ENCODE measurements around the gene HACE1. TPM values are rescaled to one million over a fixed set of nuclear protein-coding genes. Genes with fewer than 3 reads are reported as not detected.
"Not testable (repeated sequence)": the region's sequence is repeated elsewhere in the genome, so short reads cannot be mapped to it uniquely, and the experiment has no call there.

The HACE1 gene
- total and polyA plus RNA-seq, 8 donors = 10.1 to 27.0 (median 24.0) TPM

GRCh38 chr6:104843229-104843628 is 16.5 kb downstream of the HACE1 start:
- no peak for DNase-seq
- no peaks in the 10 kb centered on the region for H3K4me1 ChIP-seq
- ATAC-seq = no peak
- H3K9me3 ChIP-seq = no peaks in the 10 kb centered on the region
- no peak overlapping the region for H3K27ac ChIP-seq
- no peaks in the 10 kb centered on the region for H3K27me3 ChIP-seq
- H3K4me3 ChIP-seq = no peak overlapping the region
- no peak for TF ChIP-seq CTCF (IDR thresholded peaks at IDR 0.05)
- intact Hi-C loops (cut with DNase I) = no loop called here
- peaks cover 0 to 38% of the 10 kb centered on the region in 2 donors for H3K36me3 ChIP-seq

- no peak for ATAC-seq
- no peak for TF ChIP-seq CTCF (IDR thresholded peaks at IDR 0.05)
- intact Hi-C loops (cut with DNase I) = no loop called here
- no peaks in the 10 kb centered on the region for H3K4me1 ChIP-seq
- no peak overlapping the region for H3K27ac ChIP-seq
- H3K9me3 ChIP-seq = no peaks in the 10 kb centered on the region
- no peak overlapping the region for H3K4me3 ChIP-seq
- DNase-seq = no peak
- H3K27me3 ChIP-seq = no peaks in the 10 kb centered on the region
- H3K36me3 ChIP-seq = peaks cover 0 to 27% of the 10 kb centered on the region in 2 donors
Measured at GRCh38 chr6:104837158-104837557, 22.6 kb downstream of the HACE1 start.

DNA sequence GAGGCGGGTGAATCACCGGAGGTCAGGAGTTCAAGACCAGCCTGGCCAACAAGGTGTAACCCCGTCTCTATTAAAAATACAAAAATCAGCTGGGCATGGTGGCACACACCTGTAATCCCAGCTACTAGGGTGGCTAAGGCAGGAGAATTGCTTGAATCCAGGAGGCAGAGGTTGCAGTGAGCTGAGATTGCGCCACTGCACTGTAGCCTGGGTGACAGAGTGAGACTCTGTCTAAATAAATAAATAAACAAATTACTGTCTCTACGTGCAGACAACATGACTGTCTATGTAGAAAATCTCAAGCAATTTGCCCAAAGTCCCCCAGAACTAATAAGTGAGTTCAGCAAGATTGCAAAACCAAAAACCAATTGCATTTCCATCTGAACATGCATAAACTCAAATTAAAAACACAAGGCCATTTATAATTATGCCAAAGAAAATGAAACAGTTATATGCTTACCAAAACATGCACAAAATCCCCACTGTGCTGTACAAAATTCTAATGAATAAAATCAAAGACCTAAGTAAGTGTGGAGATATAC is 23.2 kb downstream of the HACE1 start:
- H3K27me3 ChIP-seq; intact Hi-C loops (cut with DNase I); H3K4me1 ChIP-seq; H3K9me3 ChIP-seq; ATAC-seq; H3K27ac ChIP-seq; DNase-seq; H3K4me3 ChIP-seq: not testable (repeated sequence)
- peaks cover 0 to 25% of the 10 kb centered on the region in 2 donors for H3K36me3 ChIP-seq

- no peaks in the 10 kb centered on the region for H3K4me1 ChIP-seq
- no peaks in the 10 kb centered on the region for H3K27me3 ChIP-seq
- intact Hi-C loops (cut with DNase I) = no loop called here
- peaks cover 0 to 31% of the 10 kb centered on the region in 2 donors for H3K36me3 ChIP-seq
- no peak overlapping the region for H3K27ac ChIP-seq
- no peak for ATAC-seq
- H3K4me3 ChIP-seq = no peak overlapping the region
- H3K9me3 ChIP-seq = no peaks in the 10 kb centered on the region
- no peak for DNase-seq
- TF ChIP-seq CTCF (IDR thresholded peaks at IDR 0.05) = no peak
Measured at GRCh38 chr6:104835782-104836181, 23.9 kb downstream of the HACE1 start.

DNA sequence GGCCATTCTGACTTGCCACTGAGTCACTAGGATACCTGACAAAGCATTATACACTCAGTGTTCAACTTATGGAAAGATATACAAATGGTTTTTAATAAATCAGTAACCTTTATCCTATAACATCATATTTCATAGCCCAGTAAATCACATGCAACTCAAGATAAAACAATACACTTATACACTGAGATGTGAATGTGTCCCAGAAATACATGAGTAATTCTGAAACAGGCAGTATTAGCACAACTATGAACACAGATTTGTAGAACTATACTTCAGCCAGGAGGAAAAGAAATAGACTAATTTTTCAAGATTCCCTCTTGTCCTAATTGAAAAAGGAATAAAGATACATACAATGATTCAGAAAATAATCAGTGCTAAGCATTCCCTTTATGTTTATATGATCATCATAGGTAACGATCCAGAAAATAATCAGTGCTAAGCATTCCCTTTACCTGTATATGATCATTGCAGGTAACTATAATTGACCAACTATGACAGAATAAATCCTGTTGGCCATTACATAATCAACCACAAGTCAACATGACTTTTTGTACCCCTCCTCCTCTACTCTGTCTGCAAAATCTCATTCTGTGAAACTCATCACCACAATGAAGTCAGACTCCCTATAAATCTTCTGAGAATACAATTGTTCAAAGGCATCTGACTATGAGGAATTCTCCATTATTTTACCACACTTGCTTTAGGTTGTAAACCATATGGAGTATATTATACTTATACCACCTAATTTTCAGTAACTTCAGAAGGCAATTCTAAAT is 30.3 kb downstream of the HACE1 start:
- H3K27ac ChIP-seq = no peak overlapping the region
- H3K36me3 ChIP-seq = peaks cover 0 to 41% of the 10 kb centered on the region in 2 donors
- no peaks in the 10 kb centered on the region for H3K4me1 ChIP-seq
- TF ChIP-seq CTCF (IDR thresholded peaks at IDR 0.05) = no peak
- H3K4me3 ChIP-seq = no peak overlapping the region
- peaks cover 0 to 3% of the 10 kb centered on the region in 2 donors for H3K9me3 ChIP-seq
- ATAC-seq (no peak), DNase-seq (no peak)
- intact Hi-C loops (cut with DNase I) = no loop called here
- H3K27me3 ChIP-seq = no peaks in the 10 kb centered on the region

Measured in left lung (tissue), 10 donors.